ENCODE results near the gene PLD5.
A peak's percentile ranks its signal among the peaks of the same experiment; 100 is the strongest.
"Not testable (repeated sequence)": the region's sequence is repeated elsewhere in the genome, so short reads cannot be mapped to it uniquely, and the experiment has no call there.

PLD5 gene

GRCh38 chr1:242506724-242507123 is 17.8 kb downstream of the PLD5 start:
- no peak overlapping the region for H3K27ac ChIP-seq (ENCODE audit: low read depth, low read length)
- no peaks in the 10 kb centered on the region for H3K27me3 ChIP-seq (ENCODE audit: insufficient read depth, low read length)
- H2AFZ ChIP-seq (ENCODE audit: low read length, unreplicated experiment): no peak overlapping the region
- no peaks in the 10 kb centered on the region for H3K79me2 ChIP-seq (ENCODE audit: control insufficient read depth, insufficient read depth, low read length, unreplicated experiment)
- H3K4me3 ChIP-seq (ENCODE audit: low read depth, low read length): no peak overlapping the region
- no peaks in the 10 kb centered on the region for H3K36me3 ChIP-seq (ENCODE audit: insufficient read depth, low read length)
- no peaks in the 10 kb centered on the region for H3K4me1 ChIP-seq (ENCODE audit: control insufficient read depth, insufficient read depth, low read length, unreplicated experiment)

- Histone ChIP-seq H3K27ac (ENCODE audit: low read depth, low read length) (no peak overlapping the region), H3K4me1 (ENCODE audit: control insufficient read depth, insufficient read depth, low read length, unreplicated experiment) (no peaks in the 10 kb centered on the region), H3K27me3 (ENCODE audit: insufficient read depth, low read length) (no peaks in the 10 kb centered on the region), H3K4me3 (ENCODE audit: low read depth, low read length) (no peak overlapping the region), H2AFZ (ENCODE audit: low read length, unreplicated experiment) (no peak overlapping the region), H3K79me2 (ENCODE audit: control insufficient read depth, insufficient read depth, low read length, unreplicated experiment) (no peaks in the 10 kb centered on the region), H3K36me3 (ENCODE audit: insufficient read depth, low read length) (no peaks in the 10 kb centered on the region)
These were observed 35.0 kb downstream of the PLD5 start for GRCh38 chr1:242489545-242489944.

DNA sequence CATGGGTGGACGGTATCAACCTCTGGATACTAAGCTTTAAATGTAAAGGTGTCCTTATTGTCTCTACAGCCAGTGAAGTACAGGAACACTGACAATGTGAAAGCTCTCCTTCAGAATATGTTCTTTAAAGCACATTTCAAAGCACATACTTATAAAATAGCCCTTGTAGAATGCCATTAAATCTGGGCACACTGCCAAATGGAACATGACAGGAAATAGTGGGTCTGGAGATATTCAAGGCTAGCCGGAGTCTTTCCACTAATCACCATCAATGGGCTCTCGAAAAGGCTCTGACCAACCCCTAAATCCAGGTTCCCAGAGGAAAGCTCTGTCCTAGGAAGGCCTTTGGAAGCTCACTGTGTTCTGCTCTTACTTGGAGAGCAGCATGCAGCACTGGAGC is 46.6 kb downstream of the PLD5 start:
- Histone ChIP-seq H3K36me3 (ENCODE audit: insufficient read depth, low read length) (no peaks in the 10 kb centered on the region), H3K4me1 (ENCODE audit: control insufficient read depth, insufficient read depth, low read length, unreplicated experiment) (no peaks in the 10 kb centered on the region), H3K27ac (ENCODE audit: low read depth, low read length) (no peak overlapping the region), H3K27me3 (ENCODE audit: insufficient read depth, low read length) (no peaks in the 10 kb centered on the region), H2AFZ (ENCODE audit: low read length, unreplicated experiment) (no peak overlapping the region), H3K4me3 (ENCODE audit: low read depth, low read length) (no peak overlapping the region), H3K79me2 (ENCODE audit: control insufficient read depth, insufficient read depth, low read length, unreplicated experiment) (no peaks in the 10 kb centered on the region)

DNA sequence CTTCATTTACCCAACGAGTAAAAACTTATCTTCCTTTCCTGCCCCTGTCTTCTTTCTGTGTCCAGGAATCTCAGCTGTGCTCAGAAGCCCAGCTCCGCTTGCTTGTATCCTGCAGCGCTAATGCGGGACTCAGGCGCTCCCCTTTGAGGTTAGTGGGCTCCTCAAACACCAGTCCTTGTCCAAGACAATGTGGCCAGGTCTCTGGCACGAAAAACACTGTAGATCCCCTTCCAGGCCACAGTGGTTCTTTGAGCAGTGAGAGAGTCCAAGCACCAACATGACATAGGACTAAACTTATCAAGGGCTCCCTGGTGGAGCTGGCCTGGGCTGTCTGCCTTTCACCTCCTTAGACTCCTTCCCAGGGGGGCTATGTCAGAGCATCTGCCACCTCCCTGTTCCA is 53.7 kb downstream of the PLD5 start:
- no peak overlapping the region for H3K27ac ChIP-seq (ENCODE audit: low read depth, low read length)
- no peaks in the 10 kb centered on the region for H3K27me3 ChIP-seq (ENCODE audit: insufficient read depth, low read length)
- no peak overlapping the region for H2AFZ ChIP-seq (ENCODE audit: low read length, unreplicated experiment)
- H3K79me2 ChIP-seq (ENCODE audit: control insufficient read depth, insufficient read depth, low read length, unreplicated experiment): no peaks in the 10 kb centered on the region
- H3K4me1 ChIP-seq (ENCODE audit: control insufficient read depth, insufficient read depth, low read length, unreplicated experiment): no peaks in the 10 kb centered on the region
- H3K36me3 ChIP-seq (ENCODE audit: insufficient read depth, low read length): no peaks in the 10 kb centered on the region
- H3K4me3 ChIP-seq (ENCODE audit: low read depth, low read length): no peak overlapping the region

GRCh38 chr1:242468784-242469183 is 55.7 kb downstream of the PLD5 start:
- H3K27ac ChIP-seq (ENCODE audit: low read depth, low read length): no peak overlapping the region
- H3K36me3 ChIP-seq (ENCODE audit: insufficient read depth, low read length): no peaks in the 10 kb centered on the region
- H3K4me3 ChIP-seq (ENCODE audit: low read depth, low read length): no peak overlapping the region
- no peaks in the 10 kb centered on the region for H3K79me2 ChIP-seq (ENCODE audit: control insufficient read depth, insufficient read depth, low read length, unreplicated experiment)
- no peaks in the 10 kb centered on the region for H3K4me1 ChIP-seq (ENCODE audit: control insufficient read depth, insufficient read depth, low read length, unreplicated experiment)
- H3K27me3 ChIP-seq (ENCODE audit: insufficient read depth, low read length): no peaks in the 10 kb centered on the region
- no peak overlapping the region for H2AFZ ChIP-seq (ENCODE audit: low read length, unreplicated experiment)

- Histone ChIP-seq H3K4me3 (ENCODE audit: low read depth, low read length) (no peak overlapping the region), H3K79me2 (ENCODE audit: control insufficient read depth, insufficient read depth, low read length, unreplicated experiment) (no peaks in the 10 kb centered on the region), H3K27ac (ENCODE audit: low read depth, low read length) (no peak overlapping the region), H2AFZ (ENCODE audit: low read length, unreplicated experiment) (no peak overlapping the region), H3K27me3 (ENCODE audit: insufficient read depth, low read length) (no peaks in the 10 kb centered on the region), H3K4me1 (ENCODE audit: control insufficient read depth, insufficient read depth, low read length, unreplicated experiment) (no peaks in the 10 kb centered on the region), H3K36me3 (ENCODE audit: insufficient read depth, low read length) (no peaks in the 10 kb centered on the region)
These were observed 56.8 kb downstream of the PLD5 start for GRCh38 chr1:242467556-242468145.

- Histone ChIP-seq H2AFZ (ENCODE audit: low read length, unreplicated experiment) (no peak overlapping the region), H3K27ac (ENCODE audit: low read depth, low read length) (no peak overlapping the region), H3K79me2 (ENCODE audit: control insufficient read depth, insufficient read depth, low read length, unreplicated experiment) (no peaks in the 10 kb centered on the region), H3K4me1 (ENCODE audit: control insufficient read depth, insufficient read depth, low read length, unreplicated experiment) (no peaks in the 10 kb centered on the region), H3K27me3 (ENCODE audit: insufficient read depth, low read length) (peaks cover 1% of the 10 kb centered on the region; the same call in 1 of the 2 replicates), H3K36me3 (ENCODE audit: insufficient read depth, low read length) (no peaks in the 10 kb centered on the region), H3K4me3 (ENCODE audit: low read depth, low read length) (no peak overlapping the region)
These were observed 61.6 kb downstream of the PLD5 start for GRCh38 chr1:242462867-242463266.

DNA sequence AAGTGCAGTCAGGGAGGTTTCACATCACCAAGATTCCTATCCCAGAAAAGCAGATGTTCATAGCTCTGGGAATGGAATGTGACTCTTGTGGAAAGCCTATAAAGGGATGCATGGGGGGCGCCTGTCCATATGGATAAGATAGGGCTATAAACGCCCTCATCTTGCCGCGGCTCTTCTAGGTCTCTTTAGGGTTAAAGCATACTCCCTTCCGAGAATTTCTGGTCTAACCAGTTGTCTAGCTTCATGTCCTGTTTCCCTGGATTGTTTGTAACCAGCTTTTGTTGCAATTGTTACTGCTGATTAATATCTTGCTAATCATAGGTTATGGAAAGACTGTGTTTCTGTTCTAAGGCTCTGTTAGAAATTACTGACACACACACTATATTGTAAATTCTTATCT is 64.8 kb downstream of the PLD5 start:
- H3K27me3 ChIP-seq (ENCODE audit: insufficient read depth, low read length): peaks cover 25% of the 10 kb centered on the region; the same call in 1 of the 2 replicates
- H3K4me1 ChIP-seq (ENCODE audit: control insufficient read depth, insufficient read depth, low read length, unreplicated experiment); H3K79me2 ChIP-seq (ENCODE audit: control insufficient read depth, insufficient read depth, low read length, unreplicated experiment); H3K36me3 ChIP-seq (ENCODE audit: insufficient read depth, low read length); H3K4me3 ChIP-seq (ENCODE audit: low read depth, low read length); H3K27ac ChIP-seq (ENCODE audit: low read depth, low read length); H2AFZ ChIP-seq (ENCODE audit: low read length, unreplicated experiment): not testable (repeated sequence)

DNA sequence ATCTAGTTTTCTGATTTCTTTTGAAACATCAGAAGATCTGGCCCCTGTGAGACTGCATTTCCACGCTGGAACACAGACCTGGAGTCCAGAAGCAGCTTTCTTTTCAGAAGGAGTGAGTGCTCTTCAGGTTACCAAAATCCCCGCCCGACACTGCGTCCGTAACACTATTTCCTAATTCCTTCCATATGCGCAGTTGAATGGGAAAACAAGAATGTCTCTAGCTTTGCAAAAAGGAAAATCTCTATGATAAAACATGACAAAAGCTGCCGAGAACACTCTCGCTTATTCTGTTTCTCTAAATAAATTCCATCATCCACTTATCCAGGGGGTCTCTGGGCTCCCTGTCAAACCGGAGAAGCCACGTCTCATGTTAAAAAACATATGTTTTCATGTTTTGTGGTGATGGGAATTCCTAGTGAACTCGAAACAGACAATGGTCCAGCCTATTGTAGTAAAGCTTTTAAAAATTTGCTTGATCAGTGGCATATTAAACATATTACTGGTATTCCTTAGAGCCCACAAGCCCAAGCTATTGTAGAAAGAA is 67.7 kb downstream of the PLD5 start:
- no peaks in the 10 kb centered on the region for H3K4me1 ChIP-seq (ENCODE audit: control insufficient read depth, insufficient read depth, low read length, unreplicated experiment)
- H3K79me2 ChIP-seq (ENCODE audit: control insufficient read depth, insufficient read depth, low read length, unreplicated experiment): no peaks in the 10 kb centered on the region
- H3K4me3 ChIP-seq (ENCODE audit: low read depth, low read length): no peak overlapping the region
- H3K36me3 ChIP-seq (ENCODE audit: insufficient read depth, low read length): no peaks in the 10 kb centered on the region
- H3K27ac ChIP-seq (ENCODE audit: low read depth, low read length): no peak overlapping the region
- no peak overlapping the region for H2AFZ ChIP-seq (ENCODE audit: low read length, unreplicated experiment)
- H3K27me3 ChIP-seq (ENCODE audit: insufficient read depth, low read length): peaks cover 25% of the 10 kb centered on the region; the same call in 1 of the 2 replicates

- Histone ChIP-seq H3K27ac (ENCODE audit: low read depth, low read length) (no peak overlapping the region), H3K4me1 (ENCODE audit: control insufficient read depth, insufficient read depth, low read length, unreplicated experiment) (no peaks in the 10 kb centered on the region), H3K4me3 (ENCODE audit: low read depth, low read length) (no peak overlapping the region), H3K27me3 (ENCODE audit: insufficient read depth, low read length) (peaks cover 25% of the 10 kb centered on the region; the same call in 1 of the 2 replicates), H3K36me3 (ENCODE audit: insufficient read depth, low read length) (no peaks in the 10 kb centered on the region), H3K79me2 (ENCODE audit: control insufficient read depth, insufficient read depth, low read length, unreplicated experiment) (no peaks in the 10 kb centered on the region), H2AFZ (ENCODE audit: low read length, unreplicated experiment) (no peak overlapping the region)
These were observed 69.5 kb downstream of the PLD5 start for GRCh38 chr1:242455052-242455361.

DNA sequence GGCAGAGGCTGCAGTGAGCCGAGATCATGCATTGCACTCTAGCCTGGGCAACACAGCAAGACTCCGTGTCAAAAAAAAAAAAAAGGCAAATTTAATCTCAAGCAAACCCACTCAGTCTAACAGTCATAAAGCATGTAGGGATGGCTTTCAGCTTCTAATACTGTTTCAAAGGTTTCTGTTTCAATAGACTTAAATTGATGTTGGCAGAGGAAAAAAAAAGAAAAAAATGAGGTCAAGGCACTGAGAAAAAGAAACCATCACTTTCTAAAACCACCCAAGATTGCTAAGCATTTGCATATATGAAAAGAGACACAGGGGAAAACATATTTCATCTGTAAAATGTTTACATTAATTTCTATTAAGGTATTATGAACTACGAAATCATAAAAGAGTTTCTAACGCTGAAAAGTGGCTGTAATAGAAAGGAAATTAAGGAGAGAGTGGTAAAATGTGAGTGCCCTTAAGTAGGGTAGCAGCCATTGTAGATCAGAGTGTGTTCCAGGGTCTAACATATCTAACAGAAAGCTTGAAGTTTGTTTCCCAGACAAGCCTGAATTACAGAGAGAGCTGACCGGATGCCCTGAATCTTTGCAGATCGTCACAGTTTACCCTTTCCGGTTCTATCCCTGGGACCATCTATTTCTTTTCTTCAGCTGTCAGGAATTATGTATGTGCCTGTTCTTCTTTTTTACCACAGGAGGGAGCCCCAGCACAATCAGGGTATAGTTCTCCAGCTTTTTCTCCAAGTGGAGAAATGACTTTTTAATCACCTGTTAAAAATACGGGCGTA is 70.0 kb downstream of the PLD5 start:
- H3K27ac ChIP-seq (ENCODE audit: low read depth, low read length): no peak overlapping the region
- H3K4me3 ChIP-seq (ENCODE audit: low read depth, low read length): peak overlapping the region; percentile 5; the same call in 1 of the 2 replicates
- no peaks in the 10 kb centered on the region for H3K4me1 ChIP-seq (ENCODE audit: control insufficient read depth, insufficient read depth, low read length, unreplicated experiment)
- H3K79me2 ChIP-seq (ENCODE audit: control insufficient read depth, insufficient read depth, low read length, unreplicated experiment): no peaks in the 10 kb centered on the region
- H2AFZ ChIP-seq (ENCODE audit: low read length, unreplicated experiment): no peak overlapping the region
- peaks cover 25% of the 10 kb centered on the region; the same call in 1 of the 2 replicates for H3K27me3 ChIP-seq (ENCODE audit: insufficient read depth, low read length)
- no peaks in the 10 kb centered on the region for H3K36me3 ChIP-seq (ENCODE audit: insufficient read depth, low read length)
